ENCODE measurements around the gene CALR3.

- TF ChIP-seq POLR2AphosphoS5 (IDR thresholded peaks at IDR 0.05; ENCODE audit: low read depth, low read length) (no peak), CTCF (IDR thresholded peaks at IDR 0.05; ENCODE audit: control extremely low read depth in 1 of 3, insufficient read depth in 1 of 3, low read depth in 1 of 3, low read length in 3 of 3) (no peak), ATF2 (IDR thresholded peaks at IDR 0.05; ENCODE audit: low read length) (no peak), RNF2 (IDR thresholded peaks at IDR 0.05; ENCODE audit: borderline replicate concordance, low read depth, low read length, missing control alignments, poor library complexity, severe bottlenecking) (no peak), EP300 (IDR thresholded peaks at IDR 0.05; ENCODE audit: borderline replicate concordance in 1 of 2, low read depth in 2 of 2, low read length in 2 of 2) (no peak)
- TF ChIP-seq, protein P1, sequence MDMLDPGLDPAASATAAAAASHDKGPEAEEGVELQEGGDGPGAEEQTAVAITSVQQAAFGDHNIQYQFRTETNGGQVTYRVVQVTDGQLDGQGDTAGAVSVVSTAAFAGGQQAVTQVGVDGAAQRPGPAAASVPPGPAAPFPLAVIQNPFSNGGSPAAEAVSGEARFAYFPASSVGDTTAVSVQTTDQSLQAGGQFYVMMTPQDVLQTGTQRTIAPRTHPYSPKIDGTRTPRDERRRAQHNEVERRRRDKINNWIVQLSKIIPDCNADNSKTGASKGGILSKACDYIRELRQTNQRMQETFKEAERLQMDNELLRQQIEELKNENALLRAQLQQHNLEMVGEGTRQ (IDR thresholded peaks at IDR 0.05; ENCODE audit: low read length): no peak
Observed at GRCh38 chr19:16463341-16463990, 32.5 kb downstream of the CALR3 start.

Measured in H1 (cell line).